Astrocyte of the spinal cord (primary cell): ENCODE results near the gene PLP2.

ENCODE experiments used
- DNase-seq: peaks from one replicate; pipeline ENCODE4 v3.0.0; 2011; ENCODE audit warnings: low read depth, low spot score
- H3K4me3 ChIP-seq: 2 replicates; pipeline ENCODE4 v1.5.1; 2011; ENCODE audit warnings: low read depth, mild to moderate bottlenecking, low read length, moderate library complexity
- in situ Hi-C: cut with HindIII; loops from 2 replicates; pipeline ENCODE4 v1.10.0; 2017; ENCODE audit warnings: low sequenced_read_pairs
- TF ChIP-seq, protein P1 (sequence below): IDR thresholded peaks from 2 replicates; pipeline ENCODE4 v1.5.1; 2012; ENCODE audit warnings: low read depth, mild to moderate bottlenecking, low read length, inconsistent platforms

Gene PLP2

DNA sequence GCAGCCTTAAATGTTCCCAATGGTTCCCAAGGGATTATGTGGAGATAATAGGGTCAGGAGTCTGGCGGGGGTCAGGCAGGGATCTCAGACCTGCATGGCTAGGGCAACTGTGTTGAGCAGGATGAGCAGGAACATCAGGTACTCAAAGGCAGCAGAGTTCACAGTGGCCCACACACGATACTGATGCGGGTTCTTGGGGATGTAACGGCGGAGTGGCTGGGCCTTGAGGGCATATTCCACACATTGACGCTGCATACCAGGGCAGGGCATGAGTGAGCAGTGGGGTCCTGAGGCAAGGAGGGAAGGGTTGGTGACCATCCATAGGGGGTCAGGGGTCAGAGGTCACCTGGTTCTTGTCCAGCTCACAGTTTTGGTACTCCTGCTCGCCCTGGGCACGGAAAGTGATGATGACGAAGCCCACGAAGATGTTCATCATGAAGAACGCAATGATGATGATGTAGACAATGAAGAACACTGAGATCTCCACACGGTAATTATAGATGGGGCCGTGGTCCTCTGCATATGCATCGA, 43.4 kb downstream of the PLP2 start:
- in situ Hi-C loops: no loop called here
- no peak overlapping the region for H3K4me3 ChIP-seq
- TF ChIP-seq, protein P1, sequence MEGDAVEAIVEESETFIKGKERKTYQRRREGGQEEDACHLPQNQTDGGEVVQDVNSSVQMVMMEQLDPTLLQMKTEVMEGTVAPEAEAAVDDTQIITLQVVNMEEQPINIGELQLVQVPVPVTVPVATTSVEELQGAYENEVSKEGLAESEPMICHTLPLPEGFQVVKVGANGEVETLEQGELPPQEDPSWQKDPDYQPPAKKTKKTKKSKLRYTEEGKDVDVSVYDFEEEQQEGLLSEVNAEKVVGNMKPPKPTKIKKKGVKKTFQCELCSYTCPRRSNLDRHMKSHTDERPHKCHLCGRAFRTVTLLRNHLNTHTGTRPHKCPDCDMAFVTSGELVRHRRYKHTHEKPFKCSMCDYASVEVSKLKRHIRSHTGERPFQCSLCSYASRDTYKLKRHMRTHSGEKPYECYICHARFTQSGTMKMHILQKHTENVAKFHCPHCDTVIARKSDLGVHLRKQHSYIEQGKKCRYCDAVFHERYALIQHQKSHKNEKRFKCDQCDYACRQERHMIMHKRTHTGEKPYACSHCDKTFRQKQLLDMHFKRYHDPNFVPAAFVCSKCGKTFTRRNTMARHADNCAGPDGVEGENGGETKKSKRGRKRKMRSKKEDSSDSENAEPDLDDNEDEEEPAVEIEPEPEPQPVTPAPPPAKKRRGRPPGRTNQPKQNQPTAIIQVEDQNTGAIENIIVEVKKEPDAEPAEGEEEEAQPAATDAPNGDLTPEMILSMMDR: no peak
- no peak for DNase-seq

DNA sequence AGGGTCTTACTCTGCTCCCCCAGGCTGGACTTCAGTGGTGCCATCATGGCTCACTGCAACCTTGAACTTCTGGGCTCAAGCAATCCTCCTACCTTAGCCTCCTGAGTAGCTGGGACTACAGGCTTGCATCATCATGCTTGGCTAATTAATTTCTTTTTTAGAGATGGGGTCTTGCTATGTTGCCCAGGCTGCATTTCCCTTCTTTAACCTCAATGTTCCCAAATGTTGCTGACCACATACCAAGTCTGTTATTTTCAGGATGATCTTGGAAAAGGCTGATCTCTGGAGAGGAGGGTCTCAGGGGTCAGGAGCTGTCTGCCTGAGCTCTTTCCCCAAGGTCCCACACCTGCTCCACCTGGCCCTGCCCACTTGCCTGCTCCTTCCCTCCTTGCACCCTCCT, 48.4 kb downstream of the PLP2 start:
- in situ Hi-C loops: no loop called here
- TF ChIP-seq, protein P1: no peak
- no peak for DNase-seq
- no peak overlapping the region for H3K4me3 ChIP-seq

DNA sequence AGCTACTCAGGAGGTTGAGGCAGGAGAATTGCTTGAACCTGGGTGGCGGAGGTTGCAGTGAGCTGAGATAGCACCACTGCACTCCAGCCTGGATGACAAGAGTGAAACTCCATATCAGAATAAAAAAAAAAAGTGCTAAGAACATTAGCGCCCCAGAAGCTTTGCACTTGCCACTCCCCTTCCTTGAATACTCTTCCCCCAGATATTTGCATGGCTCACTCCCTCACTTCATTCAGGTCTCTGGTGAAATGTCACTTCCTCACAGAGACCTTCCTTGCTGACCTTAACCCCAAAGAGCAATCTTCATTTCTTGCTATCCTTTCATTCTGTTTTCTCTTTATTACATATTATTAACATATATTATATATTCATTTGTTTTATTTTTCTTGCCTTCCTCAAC, 50.2 kb downstream of the PLP2 start:
- TF ChIP-seq, protein P1: no peak
- no peak overlapping the region for H3K4me3 ChIP-seq
- DNase-seq: no peak
- in situ Hi-C loops: no loop called here
